ENCODE results near the gene SLC26A6. TPM values are rescaled to one million over a fixed set of nuclear protein-coding genes. Genes with fewer than 3 reads are reported as not detected.
A peak's percentile ranks its signal among the peaks of the same experiment; 100 is the strongest.

SLC26A6 gene
- total and polyA plus RNA-seq, 9 donors = 7.9 to 19.1 (median 10.5) TPM

DNA sequence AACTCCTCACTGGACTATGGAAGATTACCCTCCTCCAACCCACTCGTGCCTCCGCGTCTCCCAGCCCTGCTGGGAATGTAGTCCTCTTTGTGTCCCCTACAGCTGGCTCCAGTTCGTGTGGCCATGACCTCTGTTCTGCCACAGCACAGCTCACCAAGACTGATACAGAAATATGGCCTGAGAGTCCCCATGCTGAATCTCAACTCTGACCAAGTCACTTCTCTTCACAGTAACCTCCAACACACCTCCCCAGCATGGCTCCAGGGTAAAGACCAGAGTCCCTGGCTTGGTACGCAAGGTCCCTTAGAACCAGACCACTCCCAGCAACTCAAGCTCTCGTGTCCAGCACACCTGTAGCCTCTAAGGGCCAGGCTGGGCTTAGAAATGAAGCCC is 37.9 kb downstream of the SLC26A6 start:
- intact Hi-C loops (cut with DNase I) = no loop called here
- H3K27ac ChIP-seq = peak overlapping the region; percentile 73 to 74
- H3K9me3 ChIP-seq = no peaks in the 10 kb centered on the region
- WGBS, 3 donors = 82 to 86% (median 85%) methylated on average over 6 of the region's 6 CpGs
- peaks cover 30% of the 10 kb centered on the region for H3K4me1 ChIP-seq (ENCODE audit: insufficient read depth)
- no peak for DNase-seq
- H3K4me3 ChIP-seq = no peak overlapping the region
- no peaks in the 10 kb centered on the region for H3K27me3 ChIP-seq
- TF ChIP-seq EP300 (IDR thresholded peaks at IDR 0.05) (no peak), POLR2A (IDR thresholded peaks at IDR 0.05) (no peak)
- TF ChIP-seq, protein P1, sequence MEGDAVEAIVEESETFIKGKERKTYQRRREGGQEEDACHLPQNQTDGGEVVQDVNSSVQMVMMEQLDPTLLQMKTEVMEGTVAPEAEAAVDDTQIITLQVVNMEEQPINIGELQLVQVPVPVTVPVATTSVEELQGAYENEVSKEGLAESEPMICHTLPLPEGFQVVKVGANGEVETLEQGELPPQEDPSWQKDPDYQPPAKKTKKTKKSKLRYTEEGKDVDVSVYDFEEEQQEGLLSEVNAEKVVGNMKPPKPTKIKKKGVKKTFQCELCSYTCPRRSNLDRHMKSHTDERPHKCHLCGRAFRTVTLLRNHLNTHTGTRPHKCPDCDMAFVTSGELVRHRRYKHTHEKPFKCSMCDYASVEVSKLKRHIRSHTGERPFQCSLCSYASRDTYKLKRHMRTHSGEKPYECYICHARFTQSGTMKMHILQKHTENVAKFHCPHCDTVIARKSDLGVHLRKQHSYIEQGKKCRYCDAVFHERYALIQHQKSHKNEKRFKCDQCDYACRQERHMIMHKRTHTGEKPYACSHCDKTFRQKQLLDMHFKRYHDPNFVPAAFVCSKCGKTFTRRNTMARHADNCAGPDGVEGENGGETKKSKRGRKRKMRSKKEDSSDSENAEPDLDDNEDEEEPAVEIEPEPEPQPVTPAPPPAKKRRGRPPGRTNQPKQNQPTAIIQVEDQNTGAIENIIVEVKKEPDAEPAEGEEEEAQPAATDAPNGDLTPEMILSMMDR (IDR thresholded peaks at IDR 0.05) = no peak
- no peaks in the 10 kb centered on the region for H3K36me3 ChIP-seq

DNA sequence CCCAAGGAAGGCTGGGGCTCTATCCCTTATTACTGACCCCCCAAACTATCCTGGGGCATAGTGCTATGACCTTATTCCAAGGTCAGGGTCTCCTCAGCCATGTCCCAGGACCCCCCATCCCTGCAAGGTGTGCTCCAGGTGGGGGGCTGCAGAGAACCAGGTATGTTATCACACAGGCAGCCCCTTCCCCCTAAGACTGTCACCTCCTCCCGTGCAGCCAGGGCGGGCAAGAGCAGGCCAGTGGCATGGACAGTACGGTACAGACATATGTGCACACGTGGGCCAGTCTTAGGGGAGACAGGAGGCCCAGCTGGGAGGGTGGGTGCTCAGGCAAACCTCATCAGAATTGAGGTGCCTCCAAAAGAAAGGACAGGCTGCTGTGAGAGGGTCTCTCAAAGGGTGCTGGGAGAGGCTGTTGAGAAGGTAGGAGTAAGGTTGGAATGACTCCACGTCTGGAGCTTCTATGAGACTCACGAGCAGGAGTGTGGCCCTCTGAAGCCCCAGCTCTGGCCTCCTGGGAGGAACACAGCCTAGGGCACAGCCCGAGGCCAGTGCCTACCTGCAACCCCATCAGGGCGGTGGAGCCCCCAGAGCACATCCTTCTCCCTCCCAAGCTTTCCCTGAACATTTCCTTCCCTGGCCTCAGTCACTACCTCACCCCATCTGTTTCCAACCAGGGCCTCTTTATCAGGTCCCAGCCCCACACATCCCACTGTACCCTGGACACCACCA is 38.4 kb downstream of the SLC26A6 start:
- DNase-seq = no peak
- Histone ChIP-seq H3K36me3 (no peaks in the 10 kb centered on the region), H3K27me3 (no peaks in the 10 kb centered on the region), H3K9me3 (no peaks in the 10 kb centered on the region), H3K4me1 (ENCODE audit: insufficient read depth) (peaks cover 30% of the 10 kb centered on the region), H3K4me3 (no peak overlapping the region), H3K27ac (peak overlapping the region in 1 of 2 donors; percentile 13)
- intact Hi-C loops (cut with DNase I) = no loop called here
- no peak for TF ChIP-seq POLR2A (IDR thresholded peaks at IDR 0.05)
- TF ChIP-seq, protein P1 (IDR thresholded peaks at IDR 0.05) = no peak
- no peak for TF ChIP-seq EP300 (IDR thresholded peaks at IDR 0.05)
- 83 to 84% (median 84%) methylated on average over 8 of the region's 8 CpGs for WGBS, 3 donors

DNA sequence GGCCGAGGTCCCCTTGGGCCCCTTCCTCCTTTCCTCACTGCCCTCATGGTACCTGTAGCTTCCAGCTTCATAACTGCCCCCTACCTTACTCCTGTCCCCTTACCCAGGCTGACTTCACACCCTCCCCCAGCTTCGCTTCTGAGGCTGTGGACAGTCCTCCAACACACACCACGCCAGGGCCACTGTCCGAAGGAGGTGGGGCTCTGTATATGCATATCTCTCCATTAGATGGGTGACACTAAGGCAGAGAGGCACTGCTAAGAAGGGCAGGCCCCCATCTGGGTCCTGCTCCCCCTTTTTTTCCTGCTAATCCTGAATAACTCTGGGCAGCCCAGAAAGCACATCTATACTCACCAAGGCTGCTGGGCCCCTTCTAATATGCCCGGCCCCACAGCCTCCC is 39.1 kb downstream of the SLC26A6 start:
- no peaks in the 10 kb centered on the region for H3K36me3 ChIP-seq
- no peak overlapping the region for H3K4me3 ChIP-seq
- DNase-seq = no peak
- 86 to 90% (median 89%) methylated on average over 5 of the region's 5 CpGs for WGBS, 3 donors
- H3K27ac ChIP-seq = peak overlapping the region in 1 of 2 donors; percentile 13
- no peaks in the 10 kb centered on the region for H3K27me3 ChIP-seq
- TF ChIP-seq, protein P1 (IDR thresholded peaks at IDR 0.05) = no peak
- TF ChIP-seq POLR2A (IDR thresholded peaks at IDR 0.05) = no peak
- TF ChIP-seq EP300 (IDR thresholded peaks at IDR 0.05) = no peak
- peaks cover 30% of the 10 kb centered on the region for H3K4me1 ChIP-seq (ENCODE audit: insufficient read depth)
- intact Hi-C loops (cut with DNase I) = no loop called here
- no peaks in the 10 kb centered on the region for H3K9me3 ChIP-seq

DNA sequence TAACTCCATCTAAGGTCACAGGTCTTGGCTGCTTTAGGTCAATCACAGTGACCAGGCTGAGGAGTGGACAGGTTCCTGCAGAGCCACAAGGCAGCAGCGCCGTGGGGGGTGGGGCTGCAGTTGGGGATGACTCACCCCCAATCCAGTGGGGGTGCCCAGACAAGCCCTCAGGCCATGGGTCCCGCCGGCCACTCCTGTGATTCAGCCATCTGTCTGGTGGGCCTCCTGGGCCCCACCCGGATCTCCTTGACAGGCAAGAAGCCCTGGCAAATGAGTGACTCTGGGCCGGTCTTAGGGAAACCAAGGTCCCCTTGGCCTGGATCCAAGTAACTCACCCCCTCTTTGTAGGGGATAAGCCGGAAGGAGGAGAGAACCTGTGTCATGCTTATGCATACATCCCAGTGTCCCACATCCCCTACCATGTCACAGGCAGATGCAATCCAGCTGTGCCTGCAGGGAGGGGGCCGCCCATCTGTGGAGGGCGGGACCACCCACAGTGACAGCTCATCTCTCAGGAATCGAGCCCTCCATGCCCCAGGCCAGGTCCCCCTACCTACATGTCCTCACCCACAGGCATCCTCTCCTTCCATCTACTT is 39.6 kb downstream of the SLC26A6 start:
- peak; percentile 69 to 77 (median 76) for DNase-seq
- no peaks in the 10 kb centered on the region for H3K9me3 ChIP-seq
- peak overlapping the region in 1 of 2 donors; percentile 13 for H3K27ac ChIP-seq
- peak overlapping the region; percentile 37 for H3K4me3 ChIP-seq
- 24 to 30% (median 27%) methylated on average over 10 of the region's 10 CpGs for WGBS, 3 donors
- TF ChIP-seq EP300 (IDR thresholded peaks at IDR 0.05) (no peak), POLR2A (IDR thresholded peaks at IDR 0.05) (no peak)
- TF ChIP-seq, protein P1 (IDR thresholded peaks at IDR 0.05) = no peak
- intact Hi-C loops (cut with DNase I) = no loop called here
- no peaks in the 10 kb centered on the region for H3K36me3 ChIP-seq
- H3K4me1 ChIP-seq (ENCODE audit: insufficient read depth) = peaks cover 30% of the 10 kb centered on the region
- H3K27me3 ChIP-seq = no peaks in the 10 kb centered on the region

All from ovary (tissue), 9 donors.